ENCODE data around the gene SEMA3D.

DNA sequence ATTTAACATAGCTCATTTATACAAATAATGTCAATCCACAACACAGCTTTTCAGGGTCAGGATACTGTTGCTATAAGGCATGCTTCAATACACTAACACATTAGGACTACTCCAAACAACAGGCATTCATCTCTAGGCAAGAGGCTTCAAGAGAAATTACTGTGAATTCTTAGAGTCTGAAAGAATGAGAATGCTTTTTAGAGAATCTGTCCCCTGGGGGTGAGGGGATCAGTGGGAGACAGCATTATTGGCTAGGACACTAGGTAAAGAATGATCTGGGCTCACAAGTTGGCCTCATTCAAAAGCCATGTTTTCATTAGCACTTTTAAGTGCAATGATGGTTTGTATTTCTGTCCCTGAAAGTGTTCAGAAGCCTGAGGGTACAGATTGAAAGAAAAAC lies 132.6 kb downstream of the SEMA3D start:
- TF ChIP-seq POLR2A (IDR thresholded peaks at IDR 0.05; ENCODE audit: low read depth, low read length), result no peak
- no peak for TF ChIP-seq POLR2AphosphoS5 (IDR thresholded peaks at IDR 0.05; ENCODE audit: low read depth, low read length)
